Esophagus muscularis mucosa (tissue), 4 donors: ENCODE measurements around the gene WDR64. TPM values are rescaled to one million over a fixed set of nuclear protein-coding genes. Genes with fewer than 3 reads are reported as not detected.

Source experiments
- DNase-seq: peaks from one replicate; pipeline ENCODE4 v3.0.0-alpha.2; 2017; ENCODE audit errors: extremely low spot score
- H3K27ac ChIP-seq, 4 donors: fragments of 200-600 bp; sonication (generic); replicated peaks in 1 of 4; 1 replicate in 3 of 4; 2 replicates in 1 of 4; pipeline ENCODE4 v1.5.1; 2016 to 2019; ENCODE audit warnings: mild to moderate bottlenecking in 1 of 4
- H3K27me3 ChIP-seq, 4 donors: fragments of 200-600 bp; sonication (generic); one replicate each; pipeline versions ENCODE4 v1.5.1 to v1.6.0; 2016 to 2019
- H3K36me3 ChIP-seq, 4 donors: fragments of 200-600 bp; sonication (generic); one replicate each; pipeline ENCODE4 v1.5.1; 2016 to 2019
- H3K4me1 ChIP-seq, 4 donors: fragments of 200-600 bp; sonication (generic); one replicate each; pipeline ENCODE4 v1.5.1; 2016 to 2019
- H3K4me3 ChIP-seq, 4 donors: fragments of 200-600 bp; sonication (generic); 1 replicate in 2 of 4; 2 replicates in 2 of 4; pipeline ENCODE4 v1.5.1; 2016 to 2019; ENCODE audit warnings: mild to moderate bottlenecking in 4 of 4, moderate library complexity in 1 of 4
- H3K9me3 ChIP-seq, 4 donors: fragments of 200-600 bp; sonication (generic); 1 replicate in 3 of 4; 2 replicates in 1 of 4; pipeline ENCODE4 v1.5.1; 2016 to 2019
- CTCF ChIP-seq, 3 experiments: fragments of 200-600 bp in 2 of 3; fragments of 450-650 bp in 1 of 3; sonication (generic) in 2 of 3; IDR thresholded peaks; one replicate each; pipeline ENCODE4 v1.5.1; 2017 to 2019; ENCODE audit warnings: antibody characterized with exemption in 3 of 3, mild to moderate bottlenecking in 2 of 3, moderate library complexity in 1 of 3
- EP300 ChIP-seq: sonication (generic); formaldehyde crosslinking; IDR thresholded peaks from one replicate; pipeline ENCODE4 v1.6.1; 2017; ENCODE audit warnings: antibody characterized with exemption
- POLR2A ChIP-seq: fragments of 450-650 bp; IDR thresholded peaks from one replicate; pipeline ENCODE4 v1.6.1; 2017; ENCODE audit warnings: antibody characterized with exemption, moderate library complexity, mild to moderate bottlenecking, low read depth
- POLR2AphosphoS5 ChIP-seq, 2 donors: sonication (generic); formaldehyde crosslinking; IDR thresholded peaks; one replicate each; pipeline ENCODE4 v1.6.1; 2017; ENCODE audit warnings: antibody characterized with exemption in 2 of 2
- WGBS: methylation state at CpG from one replicate; pipeline ENCODE4 v1.1.5; 2018; 5-methylcytosine and 5-hydroxymethylcytosine counted together
- intact Hi-C: fragments of 100-400 bp; cut with DNase I; formaldehyde crosslinking; loops from one replicate; pipeline ENCODE4 v1.15.1; 2023
- total RNA-seq, 4 donors: library from RNA; depleted of rRNA; stranded (reverse); fragments of >200 nt; gene quantifications; one replicate each; pipeline versions ENCODE4 v1.1.0 to v1.2.1, GENCODE V29; 2016

Gene WDR64
- total RNA-seq, 4 donors from 2014 or later = not detected

GRCh38 chr1:241707442-241707841, 55.4 kb downstream of the WDR64 start:
- Histone ChIP-seq H3K4me3 (no peak overlapping the region), H3K9me3 (no peaks in the 10 kb centered on the region), H3K36me3 (no peaks in the 10 kb centered on the region), H3K4me1 (no peaks in the 10 kb centered on the region), H3K27ac (no peak overlapping the region), H3K27me3 (no peaks in the 10 kb centered on the region)
- no peak for DNase-seq
- intact Hi-C loops = no loop called here
- TF ChIP-seq CTCF (IDR thresholded peaks at IDR 0.05) (no peak), EP300 (no peak), POLR2A (no peak), POLR2AphosphoS5 (IDR thresholded peaks at IDR 0.05) (no peak)
- 67% methylated on average over 2 of the region's 2 CpGs for WGBS

GRCh38 chr1:241711326-241711725, 59.2 kb downstream of the WDR64 start:
- H3K4me3 ChIP-seq = no peak overlapping the region
- H3K36me3 ChIP-seq = no peaks in the 10 kb centered on the region
- DNase-seq = no peak
- H3K4me1 ChIP-seq = no peaks in the 10 kb centered on the region
- intact Hi-C loops = no loop called here
- 94% methylated on average over 6 of the region's 6 CpGs for WGBS
- no peak overlapping the region for H3K27ac ChIP-seq
- TF ChIP-seq EP300 = no peak
- H3K27me3 ChIP-seq = no peaks in the 10 kb centered on the region
- H3K9me3 ChIP-seq = no peaks in the 10 kb centered on the region

- intact Hi-C loops = no loop called here
- Histone ChIP-seq H3K27me3 (no peaks in the 10 kb centered on the region), H3K4me3 (no peak overlapping the region), H3K9me3 (no peaks in the 10 kb centered on the region), H3K27ac (no peak overlapping the region), H3K4me1 (no peaks in the 10 kb centered on the region), H3K36me3 (no peaks in the 10 kb centered on the region)
- no peak for TF ChIP-seq CTCF (IDR thresholded peaks at IDR 0.05)
- TF ChIP-seq POLR2AphosphoS5 (IDR thresholded peaks at IDR 0.05) = no peak
- TF ChIP-seq EP300 = no peak
- TF ChIP-seq POLR2A = no peak
- DNase-seq = no peak
- WGBS = 57% methylated on average over 2 of the region's 2 CpGs
Observed at GRCh38 chr1:241713316-241713715, 61.2 kb downstream of the WDR64 start.

- 75% methylated on average over 2 of the region's 2 CpGs for WGBS
Observed at GRCh38 chr1:241714321-241715218, 62.5 kb downstream of the WDR64 start.

More at GRCh38 chr1:241714321-241715218, 62.5 kb downstream of the WDR64 start:
- no peaks in the 10 kb centered on the region for H3K4me1 ChIP-seq
- H3K36me3 ChIP-seq = no peaks in the 10 kb centered on the region
- no peak overlapping the region for H3K4me3 ChIP-seq
- no peak overlapping the region for H3K27ac ChIP-seq
- DNase-seq = no peak
- TF ChIP-seq POLR2A (no peak), POLR2AphosphoS5 (IDR thresholded peaks at IDR 0.05) (no peak), EP300 (no peak), CTCF (IDR thresholded peaks at IDR 0.05) (no peak)
- H3K9me3 ChIP-seq = no peaks in the 10 kb centered on the region
- intact Hi-C loops = no loop called here
- H3K27me3 ChIP-seq = no peaks in the 10 kb centered on the region
